Astrocyte (in vitro differentiated cells and primary cell): Measurements from ENCODE around the gene SLC17A7. TPM values are rescaled to one million over a fixed set of nuclear protein-coding genes. Genes with fewer than 3 reads are reported as not detected.

ENCODE experiments used
- DNase-seq: peaks from one replicate; pipeline ENCODE4 v3.0.0-alpha.2; 2010; ENCODE audit warnings: low read depth
- FAIRE-seq: peaks from 2 replicates; lab custom pipeline; 2011; peaks lifted over from hg19 to GRCh38; lab: Jason Lieb, UNC
- H2AFZ ChIP-seq: 2 replicates; pipeline ENCODE4 v1.6.0; 2012; ENCODE audit warnings: low read depth, low read length, inconsistent platforms
- H3K27ac ChIP-seq: 2 replicates; pipeline ENCODE4 v1.5.1; 2011; ENCODE audit warnings: low read depth, low read length, inconsistent platforms
- H3K27me3 ChIP-seq: 2 replicates; pipeline ENCODE4 v1.6.0; 2011; ENCODE audit warnings: low read length, inconsistent platforms; ENCODE audit not compliant: insufficient read depth
- H3K36me3 ChIP-seq: 2 replicates; pipeline ENCODE4 v1.5.1; 2011; ENCODE audit warnings: low read length, inconsistent platforms; ENCODE audit not compliant: insufficient read depth
- H3K4me1 ChIP-seq: 2 replicates; pipeline ENCODE4 v1.5.1; 2011; ENCODE audit warnings: low read length, inconsistent platforms; ENCODE audit not compliant: insufficient read depth
- H3K4me2 ChIP-seq: 2 replicates; pipeline ENCODE4 v1.6.0; 2012; ENCODE audit warnings: low read length, inconsistent platforms
- H3K4me3 ChIP-seq: 2 replicates; pipeline ENCODE4 v1.5.1; 2011; ENCODE audit warnings: low read depth, mild to moderate bottlenecking, low read length, inconsistent platforms; ENCODE audit not compliant: insufficient read depth
- H3K79me2 ChIP-seq: 2 replicates; pipeline ENCODE4 v1.6.0; 2012; ENCODE audit warnings: mild to moderate bottlenecking, low read length, inconsistent platforms; ENCODE audit not compliant: insufficient read depth
- H3K9ac ChIP-seq: 2 replicates; pipeline ENCODE4 v1.6.0; 2012; ENCODE audit warnings: mild to moderate bottlenecking, low read length, inconsistent platforms
- H3K9me3 ChIP-seq: 2 replicates; pipeline ENCODE4 v1.5.1; 2012; ENCODE audit warnings: low read depth, mild to moderate bottlenecking, low read length, inconsistent platforms; ENCODE audit not compliant: insufficient read depth
- H4K20me1 ChIP-seq: 2 replicates; pipeline ENCODE4 v1.6.0; 2012; ENCODE audit warnings: low read length, inconsistent platforms; ENCODE audit not compliant: insufficient read depth
- H3K27ac Mint-ChIP-seq: one replicate; pipeline ENCODE4 v1.8.0; 2021; ENCODE audit warnings: mild to moderate bottlenecking, mixed read lengths; ENCODE audit not compliant: unreplicated experiment
- H3K27me3 Mint-ChIP-seq: one replicate; pipeline ENCODE4 v1.8.0; 2021; ENCODE audit warnings: low read depth, mixed read lengths; ENCODE audit not compliant: unreplicated experiment
- H3K36me3 Mint-ChIP-seq: one replicate; pipeline ENCODE4 v1.8.0; 2021; ENCODE audit warnings: low read depth, mixed read lengths; ENCODE audit not compliant: unreplicated experiment
- H3K4me1 Mint-ChIP-seq: one replicate; pipeline ENCODE4 v1.8.0; 2021; ENCODE audit warnings: low read depth, mixed read lengths; ENCODE audit not compliant: unreplicated experiment
- H3K4me3 Mint-ChIP-seq: one replicate; pipeline ENCODE4 v1.8.0; 2021; ENCODE audit warnings: mild to moderate bottlenecking, moderate library complexity, mixed read lengths; ENCODE audit not compliant: unreplicated experiment
- H3K9me3 Mint-ChIP-seq: one replicate; pipeline ENCODE4 v1.8.0; 2021; ENCODE audit warnings: mild to moderate bottlenecking, mixed read lengths; ENCODE audit not compliant: unreplicated experiment
- EZH2 ChIP-seq: IDR thresholded peaks from 2 replicates; pipeline ENCODE4 v1.6.1; 2012; ENCODE audit warnings: mild to moderate bottlenecking, low read length, inconsistent platforms; ENCODE audit not compliant: insufficient read depth
- total RNA-seq: library from RNA; stranded (reverse); gene quantifications from 2 replicates; pipeline ENCODE4 v1.2.1, GENCODE V29; 2021
- TF ChIP-seq, protein P1 (sequence below): IDR thresholded peaks from 2 replicates; pipeline ENCODE4 v1.5.1; 2011; ENCODE audit warnings: low read depth, mild to moderate bottlenecking, inconsistent platforms, low read length, moderate library complexity; ENCODE audit not compliant: insufficient read depth

SLC17A7 gene
- total RNA-seq, 1 donor from 2014 or later: 0.16 TPM

GRCh38 chr19:49425922-49426592 is 15.3 kb downstream of the SLC17A7 start:
- Histone ChIP-seq H3K9me3 (no peaks in the 10 kb centered on the region), H3K27ac (no peak overlapping the region), H3K36me3 (no peaks in the 10 kb centered on the region), H3K4me2 (no peak overlapping the region), H3K27me3 (peaks cover 93% of the 10 kb centered on the region), H3K4me3 (no peak overlapping the region), H3K9ac (no peak overlapping the region), H4K20me1 (peaks cover 7% of the 10 kb centered on the region), H2AFZ (no peak overlapping the region), H3K4me1 (peaks cover 4% of the 10 kb centered on the region), H3K79me2 (no peaks in the 10 kb centered on the region)
- FAIRE-seq (no peak), DNase-seq (no peak)
- Mint-ChIP-seq H3K4me3 (no peak overlapping the region), H3K9me3 (peaks cover 3% of the 10 kb centered on the region), H3K4me1 (peaks cover 5% of the 10 kb centered on the region), H3K36me3 (peaks cover 3% of the 10 kb centered on the region), H3K27ac (no peak overlapping the region), H3K27me3 (peaks cover 87% of the 10 kb centered on the region)
- TF ChIP-seq, protein P1, sequence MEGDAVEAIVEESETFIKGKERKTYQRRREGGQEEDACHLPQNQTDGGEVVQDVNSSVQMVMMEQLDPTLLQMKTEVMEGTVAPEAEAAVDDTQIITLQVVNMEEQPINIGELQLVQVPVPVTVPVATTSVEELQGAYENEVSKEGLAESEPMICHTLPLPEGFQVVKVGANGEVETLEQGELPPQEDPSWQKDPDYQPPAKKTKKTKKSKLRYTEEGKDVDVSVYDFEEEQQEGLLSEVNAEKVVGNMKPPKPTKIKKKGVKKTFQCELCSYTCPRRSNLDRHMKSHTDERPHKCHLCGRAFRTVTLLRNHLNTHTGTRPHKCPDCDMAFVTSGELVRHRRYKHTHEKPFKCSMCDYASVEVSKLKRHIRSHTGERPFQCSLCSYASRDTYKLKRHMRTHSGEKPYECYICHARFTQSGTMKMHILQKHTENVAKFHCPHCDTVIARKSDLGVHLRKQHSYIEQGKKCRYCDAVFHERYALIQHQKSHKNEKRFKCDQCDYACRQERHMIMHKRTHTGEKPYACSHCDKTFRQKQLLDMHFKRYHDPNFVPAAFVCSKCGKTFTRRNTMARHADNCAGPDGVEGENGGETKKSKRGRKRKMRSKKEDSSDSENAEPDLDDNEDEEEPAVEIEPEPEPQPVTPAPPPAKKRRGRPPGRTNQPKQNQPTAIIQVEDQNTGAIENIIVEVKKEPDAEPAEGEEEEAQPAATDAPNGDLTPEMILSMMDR: no peak
- no peak for TF ChIP-seq EZH2

DNA sequence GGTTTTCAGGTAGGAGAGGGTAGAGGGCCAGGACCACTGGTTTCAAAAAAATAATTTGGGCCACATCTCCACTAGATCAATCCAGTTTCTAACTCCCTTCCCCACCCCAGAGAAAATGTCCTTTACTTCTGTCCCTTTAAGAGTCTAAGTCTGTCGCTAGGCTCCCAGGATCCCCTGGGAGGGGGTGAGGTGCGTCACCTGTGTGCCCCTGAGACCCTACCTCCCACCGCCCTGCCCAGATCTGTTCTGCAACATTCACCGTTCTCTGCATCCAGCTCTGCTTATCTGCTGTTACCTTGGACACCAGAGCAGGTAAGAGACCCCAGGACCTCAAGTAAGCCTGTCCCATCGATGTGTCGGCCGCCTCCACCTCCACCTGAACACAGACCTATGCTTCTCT is 16.1 kb downstream of the SLC17A7 start, which contains the start of gene GFY:
GFY (plus strand) TSS at position 211 of the 400 bp plus-strand sequence. CDS start 1,043 bp downstream, outside the sequence.
- no peak for FAIRE-seq
- no peak for TF ChIP-seq EZH2
- TF ChIP-seq, protein P1: no peak
- Mint-ChIP-seq H3K4me3 (no peak within 1 kb of the TSS), H3K9me3 (peaks cover 3% of the 10 kb centered on the region), H3K36me3 (peaks cover 3% of the 10 kb centered on the region), H3K4me1 (peaks cover 5% of the 10 kb centered on the region), H3K27me3 (peaks cover 88% of the 10 kb centered on the region), H3K27ac (no peak within 1 kb of the TSS)
- H3K36me3 ChIP-seq: no peaks in the 10 kb centered on the region
- H2AFZ ChIP-seq: no peak within 1 kb of the TSS
- no peaks in the 10 kb centered on the region for H3K9me3 ChIP-seq
- H3K27ac ChIP-seq: no peak within 1 kb of the TSS
- no peak within 1 kb of the TSS for H3K4me3 ChIP-seq
- H3K4me1 ChIP-seq: peaks cover 4% of the 10 kb centered on the region
- peaks cover 94% of the 10 kb centered on the region for H3K27me3 ChIP-seq
- no peaks in the 10 kb centered on the region for H3K79me2 ChIP-seq
- no peak for DNase-seq
- H3K4me2 ChIP-seq: no peak within 1 kb of the TSS
- peaks cover 7% of the 10 kb centered on the region for H4K20me1 ChIP-seq
- H3K9ac ChIP-seq: no peak within 1 kb of the TSS

DNA sequence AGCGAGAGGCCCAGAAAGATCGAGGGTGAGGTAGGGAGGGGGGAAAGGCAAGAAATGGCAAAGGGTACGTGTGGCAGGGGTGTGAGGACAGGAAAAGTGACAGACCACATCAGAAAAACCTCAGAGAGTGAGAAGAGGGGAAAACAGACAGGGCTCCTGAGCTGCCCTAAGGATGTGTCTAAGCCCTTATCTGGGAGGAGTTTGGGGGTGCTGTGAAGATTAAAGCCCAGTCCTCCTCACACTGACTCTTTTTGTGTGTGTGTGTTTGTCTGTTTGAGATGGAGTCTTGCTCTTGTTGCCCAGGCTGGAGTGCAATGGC is 17.4 kb downstream of the SLC17A7 start:
- Histone ChIP-seq H3K9me3 (no peaks in the 10 kb centered on the region), H3K4me2 (peak overlapping the region; percentile 62), H3K79me2 (no peaks in the 10 kb centered on the region), H3K4me3 (no peak overlapping the region), H3K27me3 (peaks cover 93% of the 10 kb centered on the region), H3K36me3 (no peaks in the 10 kb centered on the region), H3K9ac (no peak overlapping the region), H3K27ac (no peak overlapping the region), H2AFZ (no peak overlapping the region), H3K4me1 (peaks cover 4% of the 10 kb centered on the region), H4K20me1 (peaks cover 7% of the 10 kb centered on the region)
- Mint-ChIP-seq H3K9me3 (peaks cover 3% of the 10 kb centered on the region), H3K4me1 (peaks cover 5% of the 10 kb centered on the region), H3K4me3 (no peak overlapping the region), H3K27me3 (peaks cover 90% of the 10 kb centered on the region), H3K27ac (no peak overlapping the region), H3K36me3 (peaks cover 3% of the 10 kb centered on the region)
- TF ChIP-seq EZH2: no peak
- TF ChIP-seq, protein P1: no peak
- FAIRE-seq: no peak
- no peak for DNase-seq
